ENCODE results near the gene DDIT4.
"Not testable (repeated sequence)": the region's sequence is repeated elsewhere in the genome, so short reads cannot be mapped to it uniquely, and the experiment has no call there.

The DDIT4 gene

DNA sequence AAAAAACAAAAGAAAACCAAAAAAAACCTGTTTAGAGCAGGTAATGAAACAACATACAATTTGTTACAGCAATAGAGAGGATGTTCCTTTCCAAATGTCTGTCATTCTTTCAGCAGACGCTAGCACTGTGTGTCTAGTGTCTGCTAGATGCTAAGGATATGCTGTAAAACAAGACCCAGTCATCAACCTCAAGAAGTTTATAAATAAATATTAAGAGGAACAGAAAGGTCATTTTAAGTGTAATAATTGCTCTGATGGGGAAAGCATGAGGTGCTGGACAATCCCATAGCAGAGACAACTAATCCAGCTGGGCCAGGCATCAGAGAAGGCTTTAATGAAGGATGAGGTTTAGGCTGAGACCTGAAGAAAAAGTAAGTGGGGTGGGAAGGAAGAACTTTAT lies 34.3 kb upstream of the DDIT4 start:
- Histone ChIP-seq H3K4me1 (ENCODE audit: control insufficient read depth, insufficient read depth, low read length) (peaks cover 17% of the 10 kb centered on the region), H3K9me3 (ENCODE audit: control insufficient read depth, low read length) (no peaks in the 10 kb centered on the region), H3K9ac (ENCODE audit: low read length) (no peak overlapping the region)

DNA sequence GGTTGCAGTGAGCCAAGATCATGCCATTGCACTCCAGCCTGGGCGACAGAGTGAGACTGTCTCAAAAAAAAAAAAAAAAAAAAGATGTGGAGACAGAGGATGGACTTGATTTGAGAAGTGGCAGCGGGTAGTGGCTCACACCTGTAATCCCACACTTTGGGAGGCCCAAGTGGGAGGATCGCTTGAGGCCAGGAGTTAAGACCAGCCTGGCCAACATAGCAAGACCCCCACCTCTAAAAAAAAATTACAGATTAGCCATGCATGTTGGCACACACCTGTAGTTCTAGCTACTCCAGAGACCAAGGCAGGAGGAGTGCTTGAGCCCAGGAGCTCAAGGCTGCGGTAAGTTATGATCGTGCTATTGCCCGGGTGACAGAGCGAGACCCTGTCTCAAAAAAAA lies 33.4 kb upstream of the DDIT4 start:
- DNase-seq (ENCODE audit: low read depth) = no peak
- Histone ChIP-seq H3K9me3 (ENCODE audit: control insufficient read depth, low read length) (no peaks in the 10 kb centered on the region), H3K27me3 (replicated peaks; ENCODE audit: control insufficient read depth, insufficient read depth, low read length) (no peaks in the 10 kb centered on the region), H3K36me3 (ENCODE audit: control insufficient read depth, insufficient read depth, low read length, severe bottlenecking) (peaks cover 9% of the 10 kb centered on the region), H3K4me1 (ENCODE audit: control insufficient read depth, insufficient read depth, low read length) (peaks cover 26% of the 10 kb centered on the region), H3K9ac (ENCODE audit: low read length) (no peak overlapping the region), H3K4me3 (ENCODE audit: low read length) (no peak overlapping the region)

More for the DNA sequence above, 34.3 kb upstream of the DDIT4 start:
- no peak overlapping the region for H3K4me3 ChIP-seq (ENCODE audit: low read length)
- H3K27me3 ChIP-seq (replicated peaks; ENCODE audit: control insufficient read depth, insufficient read depth, low read length) = no peaks in the 10 kb centered on the region
- peaks cover 15% of the 10 kb centered on the region for H3K36me3 ChIP-seq (ENCODE audit: control insufficient read depth, insufficient read depth, low read length, severe bottlenecking)
- DNase-seq (ENCODE audit: low read depth) = no peak

DNA sequence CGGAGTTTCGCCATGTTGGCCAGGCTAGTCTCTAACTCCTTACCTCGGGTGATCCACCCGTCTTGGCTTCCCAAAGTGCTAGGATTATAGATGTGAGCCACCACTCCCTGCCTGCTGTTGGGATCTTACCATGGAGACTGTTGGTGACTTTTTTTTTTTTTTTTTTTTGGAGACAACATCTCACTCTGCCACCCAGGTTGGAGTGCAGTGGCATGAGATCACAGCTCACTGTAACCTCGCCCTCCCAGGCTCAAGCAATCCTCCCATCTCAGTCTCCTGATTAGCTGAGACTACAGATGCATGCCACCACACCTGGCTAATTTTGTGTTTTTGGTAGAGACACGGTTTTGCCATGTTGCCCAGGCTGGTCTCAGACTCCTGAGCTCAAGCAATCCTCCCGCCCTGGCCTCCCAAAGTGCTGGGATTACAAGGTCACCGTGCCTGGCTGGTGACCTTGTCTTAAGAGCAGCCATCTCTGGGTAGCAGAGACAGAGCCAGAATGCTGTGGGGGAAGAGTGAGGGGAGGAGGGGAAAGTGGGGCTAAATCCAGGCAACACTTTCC lies 32.0 kb upstream of the DDIT4 start:
- Histone ChIP-seq H3K4me3 (ENCODE audit: low read length) (no peak overlapping the region), H3K9me3 (ENCODE audit: control insufficient read depth, low read length) (no peaks in the 10 kb centered on the region), H3K9ac (ENCODE audit: low read length) (no peak overlapping the region), H3K4me1 (ENCODE audit: control insufficient read depth, insufficient read depth, low read length) (peaks cover 36% of the 10 kb centered on the region), H3K27me3 (replicated peaks; ENCODE audit: control insufficient read depth, insufficient read depth, low read length) (no peaks in the 10 kb centered on the region), H3K36me3 (ENCODE audit: control insufficient read depth, insufficient read depth, low read length, severe bottlenecking) (no peaks in the 10 kb centered on the region)
- DNase-seq (ENCODE audit: low read depth) = no peak

DNA sequence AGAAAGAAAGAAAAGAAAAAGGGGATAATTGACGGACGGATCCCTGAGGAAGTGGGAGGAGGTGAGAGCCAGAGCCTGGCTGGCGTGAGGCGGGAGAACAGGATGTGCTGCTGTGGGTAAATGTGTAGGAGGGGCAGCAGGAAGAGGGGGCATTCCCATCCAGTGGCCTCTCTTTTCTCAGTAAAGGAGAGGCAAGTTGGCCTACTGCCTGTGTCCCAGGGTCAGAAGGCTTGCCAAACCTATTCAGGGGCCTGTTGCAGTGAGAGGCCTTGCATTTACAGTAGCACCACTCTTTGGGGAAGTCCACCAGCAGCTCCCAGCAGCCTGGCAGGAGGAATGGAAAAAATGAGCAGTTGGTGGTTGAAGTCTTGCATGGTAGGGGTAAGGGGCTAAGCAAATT lies 31.0 kb upstream of the DDIT4 start:
- Histone ChIP-seq H3K4me3 (ENCODE audit: low read length) (no peak overlapping the region), H3K9me3 (ENCODE audit: control insufficient read depth, low read length) (no peaks in the 10 kb centered on the region), H3K4me1 (ENCODE audit: control insufficient read depth, insufficient read depth, low read length) (peaks cover 44% of the 10 kb centered on the region), H3K36me3 (ENCODE audit: control insufficient read depth, insufficient read depth, low read length, severe bottlenecking) (no peaks in the 10 kb centered on the region), H3K9ac (ENCODE audit: low read length) (peak overlapping the region; percentile 23), H3K27me3 (replicated peaks; ENCODE audit: control insufficient read depth, insufficient read depth, low read length) (no peaks in the 10 kb centered on the region)
- peak; percentile 36 for DNase-seq (ENCODE audit: low read depth)

DNA sequence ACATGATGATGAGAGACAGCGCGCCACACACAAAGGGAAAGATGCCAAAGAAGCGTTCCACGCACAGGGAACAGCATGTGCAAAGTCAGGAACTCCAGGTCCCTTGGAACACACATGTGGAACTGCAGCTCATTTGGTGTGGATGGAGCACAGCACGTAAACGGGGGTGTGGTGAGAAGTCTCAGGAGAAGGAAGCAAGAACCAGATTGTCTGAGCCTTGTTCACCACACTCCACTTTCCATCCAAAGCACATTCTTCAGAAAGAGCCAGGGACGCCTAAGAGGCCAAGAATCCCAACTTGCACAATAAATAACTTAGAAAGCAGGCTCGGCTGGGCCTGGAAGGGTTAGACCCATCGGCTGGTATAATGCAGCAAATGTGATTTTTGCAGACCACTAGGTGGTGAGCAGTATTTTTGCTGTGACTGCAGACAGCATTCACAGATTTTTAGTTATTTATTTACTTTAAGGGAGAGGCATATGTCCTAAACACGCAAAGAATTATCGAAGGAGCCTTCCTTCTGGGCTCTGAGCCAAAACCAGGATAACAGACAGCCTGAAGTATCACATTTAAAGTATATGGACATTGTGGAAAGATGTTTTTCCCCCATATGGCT lies 29.8 kb upstream of the DDIT4 start:
- H3K27me3 ChIP-seq (replicated peaks; ENCODE audit: control insufficient read depth, insufficient read depth, low read length) = no peaks in the 10 kb centered on the region
- H3K4me1 ChIP-seq (ENCODE audit: control insufficient read depth, insufficient read depth, low read length) = peaks cover 57% of the 10 kb centered on the region
- H3K9ac ChIP-seq (ENCODE audit: low read length) = peak overlapping the region; percentile 82
- H3K9me3 ChIP-seq (ENCODE audit: control insufficient read depth, low read length) = no peaks in the 10 kb centered on the region
- peak; percentile 98 for DNase-seq (ENCODE audit: low read depth)
- peak overlapping the region; percentile 17 for H3K4me3 ChIP-seq (ENCODE audit: low read length)
- H3K36me3 ChIP-seq (ENCODE audit: control insufficient read depth, insufficient read depth, low read length, severe bottlenecking) = no peaks in the 10 kb centered on the region

DNA sequence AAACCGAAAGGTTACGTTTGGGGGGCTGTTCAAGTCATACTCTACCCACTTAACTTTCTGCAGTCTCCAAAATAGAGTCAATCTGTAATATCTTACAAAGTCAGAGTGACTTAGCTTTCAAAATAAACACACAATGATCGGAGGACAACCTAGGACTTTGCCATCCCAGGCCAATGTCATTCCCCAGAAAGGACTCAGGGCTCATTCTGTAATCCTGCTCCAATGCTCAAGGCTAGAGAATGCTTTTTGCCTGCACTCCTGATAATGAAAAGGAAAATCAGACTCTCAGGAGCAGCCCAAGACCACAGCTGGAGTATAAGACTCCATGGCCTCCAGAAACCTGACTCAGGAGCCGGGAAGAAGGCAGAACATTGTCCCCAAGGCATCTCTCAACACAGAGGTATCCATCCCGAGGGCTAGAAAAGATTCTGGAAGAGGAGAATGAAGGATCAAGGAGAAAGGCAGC lies 29.1 kb upstream of the DDIT4 start:
- peak; percentile 48 for DNase-seq (ENCODE audit: low read depth)
- Histone ChIP-seq H3K36me3 (ENCODE audit: control insufficient read depth, insufficient read depth, low read length, severe bottlenecking) (no peaks in the 10 kb centered on the region), H3K9me3 (ENCODE audit: control insufficient read depth, low read length) (no peaks in the 10 kb centered on the region), H3K4me3 (ENCODE audit: low read length) (peak overlapping the region; percentile 6), H3K4me1 (ENCODE audit: control insufficient read depth, insufficient read depth, low read length) (peaks cover 62% of the 10 kb centered on the region), H3K27me3 (replicated peaks; ENCODE audit: control insufficient read depth, insufficient read depth, low read length) (no peaks in the 10 kb centered on the region), H3K9ac (ENCODE audit: low read length) (peak overlapping the region; percentile 82)

DNA sequence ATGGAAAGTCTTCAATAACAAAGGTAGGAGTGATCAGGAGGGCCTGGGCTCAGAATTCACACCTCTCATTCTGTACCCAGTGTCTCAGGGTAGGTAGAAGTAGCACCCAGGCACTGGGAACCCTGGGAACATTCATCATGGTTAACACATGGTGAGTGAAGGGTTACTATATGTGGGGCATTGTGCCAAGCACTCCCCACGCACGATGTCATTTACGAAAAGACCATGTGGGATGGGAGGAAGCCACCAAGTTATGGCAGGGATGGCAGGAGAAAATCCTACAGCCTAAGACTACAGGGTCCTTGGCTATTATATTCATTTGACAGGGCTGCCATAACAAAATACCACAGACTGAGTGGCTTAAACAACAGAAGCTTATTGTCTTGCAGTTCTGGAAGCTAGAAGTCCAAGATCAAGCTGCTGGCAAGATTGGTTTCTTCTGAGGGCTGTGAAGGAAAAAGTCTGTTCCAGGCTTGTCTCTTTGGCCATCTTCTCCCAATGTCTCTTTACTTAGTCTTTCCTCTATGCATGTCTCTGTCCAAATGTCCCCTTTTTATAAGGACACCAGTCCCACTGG lies 27.7 kb upstream of the DDIT4 start:
- Histone ChIP-seq H3K4me3 (ENCODE audit: low read length) (no peak overlapping the region), H3K4me1 (ENCODE audit: control insufficient read depth, insufficient read depth, low read length) (peaks cover 73% of the 10 kb centered on the region), H3K27me3 (replicated peaks; ENCODE audit: control insufficient read depth, insufficient read depth, low read length) (no peaks in the 10 kb centered on the region), H3K36me3 (ENCODE audit: control insufficient read depth, insufficient read depth, low read length, severe bottlenecking) (no peaks in the 10 kb centered on the region), H3K9me3 (ENCODE audit: control insufficient read depth, low read length) (no peaks in the 10 kb centered on the region), H3K9ac (ENCODE audit: low read length) (peak overlapping the region; percentile 27)
- no peak for DNase-seq (ENCODE audit: low read depth)

DNA sequence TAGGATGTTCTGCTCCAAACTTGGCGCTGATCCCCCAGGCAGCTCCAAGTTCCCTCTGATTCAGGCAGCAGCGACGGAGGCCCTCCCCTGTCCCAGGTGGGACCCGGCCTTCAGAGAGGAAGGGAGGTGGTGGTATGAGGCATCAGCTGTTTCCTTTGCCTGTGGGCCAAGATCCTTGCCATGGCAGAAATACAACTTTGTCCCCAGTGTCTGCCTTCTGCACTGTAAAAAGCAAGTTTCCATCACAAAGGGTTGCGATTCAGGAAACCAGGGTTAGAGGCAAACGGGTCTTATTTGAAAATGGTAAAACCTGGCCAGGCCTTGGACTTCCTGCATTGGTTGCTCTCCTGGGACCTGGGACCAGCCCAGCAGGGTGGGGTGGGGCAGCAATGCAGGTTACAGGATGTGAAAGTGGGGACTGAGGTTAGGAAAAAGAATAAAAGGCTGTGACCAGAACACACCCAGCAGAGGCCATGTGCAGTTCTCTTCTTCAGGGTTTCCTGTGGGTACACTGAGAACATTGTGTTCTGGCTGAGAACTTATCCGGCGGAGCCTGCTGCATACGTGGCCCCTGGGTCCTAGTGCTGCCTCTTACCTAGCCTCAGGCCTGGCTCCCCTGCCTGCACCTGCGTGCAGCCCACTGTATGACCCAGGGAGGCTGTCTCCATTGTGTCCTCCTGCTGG lies 25.1 kb upstream of the DDIT4 start:
- peaks cover 85% of the 10 kb centered on the region for H3K4me1 ChIP-seq (ENCODE audit: control insufficient read depth, insufficient read depth, low read length)
- H3K36me3 ChIP-seq (ENCODE audit: control insufficient read depth, insufficient read depth, low read length, severe bottlenecking) = no peaks in the 10 kb centered on the region
- H3K4me3 ChIP-seq (ENCODE audit: low read length) = peak overlapping the region; percentile 51
- DNase-seq (ENCODE audit: low read depth) = peak; percentile 68
- H3K9me3 ChIP-seq (ENCODE audit: control insufficient read depth, low read length) = no peaks in the 10 kb centered on the region
- no peaks in the 10 kb centered on the region for H3K27me3 ChIP-seq (replicated peaks; ENCODE audit: control insufficient read depth, insufficient read depth, low read length)
- H3K9ac ChIP-seq (ENCODE audit: low read length) = peak overlapping the region; percentile 78

DNA sequence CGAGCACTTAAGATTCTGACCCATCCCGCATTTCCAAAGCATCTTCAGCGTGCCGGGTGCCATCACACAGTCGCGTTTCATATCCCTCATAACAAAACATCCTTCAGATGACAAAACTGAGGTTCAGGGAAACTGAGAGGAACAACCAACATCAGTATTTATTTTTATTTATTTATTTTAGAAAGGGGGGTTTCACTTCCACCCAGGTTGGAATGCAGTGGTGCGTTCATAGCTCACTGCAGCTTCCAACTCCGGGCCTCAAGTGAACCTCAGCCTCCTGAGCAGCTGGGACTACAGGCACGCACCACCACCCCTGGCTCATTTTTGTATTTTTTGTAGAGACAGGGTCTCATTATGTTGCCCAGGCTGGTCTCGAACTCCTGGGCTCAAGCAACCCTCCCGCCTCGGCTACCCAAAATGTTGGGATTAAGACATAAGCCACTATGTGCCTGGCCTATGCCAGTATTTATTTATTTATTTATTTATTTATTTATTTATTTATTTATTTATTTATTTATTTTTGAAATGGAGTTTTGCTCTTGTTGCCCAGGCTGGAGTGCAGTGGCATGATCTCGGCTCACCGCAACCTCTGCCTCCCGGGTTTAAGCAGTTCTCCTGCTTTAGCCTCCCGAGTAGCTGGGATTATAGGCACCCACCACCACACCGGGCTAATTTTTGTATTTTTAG lies 24.4 kb upstream of the DDIT4 start:
- H3K27me3 ChIP-seq (replicated peaks; ENCODE audit: control insufficient read depth, insufficient read depth, low read length); H3K4me3 ChIP-seq (ENCODE audit: low read length); H3K9me3 ChIP-seq (ENCODE audit: control insufficient read depth, low read length); H3K36me3 ChIP-seq (ENCODE audit: control insufficient read depth, insufficient read depth, low read length, severe bottlenecking); DNase-seq (ENCODE audit: low read depth): not testable (repeated sequence)
- Histone ChIP-seq H3K9ac (ENCODE audit: low read length) (peak overlapping the region; percentile 78), H3K4me1 (ENCODE audit: control insufficient read depth, insufficient read depth, low read length) (peaks cover 87% of the 10 kb centered on the region)

DNA sequence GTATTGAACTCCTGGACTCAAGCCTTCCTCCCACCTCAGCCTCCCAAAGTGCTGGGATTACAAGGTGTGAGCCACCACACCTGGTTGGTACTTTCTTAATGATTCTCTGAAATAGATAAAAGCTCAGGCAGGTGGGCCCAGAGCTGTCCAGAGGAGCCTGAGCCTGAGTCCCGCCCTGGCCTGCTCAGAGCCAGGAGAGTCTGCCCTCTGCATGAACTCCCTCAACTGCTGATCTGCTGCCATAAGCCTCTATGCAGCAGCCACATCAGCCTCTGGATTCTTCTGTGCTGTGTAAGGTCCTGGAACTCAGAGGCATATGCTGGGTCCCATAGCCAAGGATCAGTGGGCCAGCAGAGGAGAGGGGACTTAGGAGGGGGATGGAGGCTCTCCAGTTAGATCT lies 23.1 kb upstream of the DDIT4 start:
- H3K4me3 ChIP-seq (ENCODE audit: low read length) = no peak overlapping the region
- peaks cover 88% of the 10 kb centered on the region for H3K4me1 ChIP-seq (ENCODE audit: control insufficient read depth, insufficient read depth, low read length)
- peak; percentile 77 for DNase-seq (ENCODE audit: low read depth)
- peak overlapping the region; percentile 27 for H3K9ac ChIP-seq (ENCODE audit: low read length)
- no peaks in the 10 kb centered on the region for H3K27me3 ChIP-seq (replicated peaks; ENCODE audit: control insufficient read depth, insufficient read depth, low read length)
- no peaks in the 10 kb centered on the region for H3K36me3 ChIP-seq (ENCODE audit: control insufficient read depth, insufficient read depth, low read length, severe bottlenecking)
- no peaks in the 10 kb centered on the region for H3K9me3 ChIP-seq (ENCODE audit: control insufficient read depth, low read length)

DNA sequence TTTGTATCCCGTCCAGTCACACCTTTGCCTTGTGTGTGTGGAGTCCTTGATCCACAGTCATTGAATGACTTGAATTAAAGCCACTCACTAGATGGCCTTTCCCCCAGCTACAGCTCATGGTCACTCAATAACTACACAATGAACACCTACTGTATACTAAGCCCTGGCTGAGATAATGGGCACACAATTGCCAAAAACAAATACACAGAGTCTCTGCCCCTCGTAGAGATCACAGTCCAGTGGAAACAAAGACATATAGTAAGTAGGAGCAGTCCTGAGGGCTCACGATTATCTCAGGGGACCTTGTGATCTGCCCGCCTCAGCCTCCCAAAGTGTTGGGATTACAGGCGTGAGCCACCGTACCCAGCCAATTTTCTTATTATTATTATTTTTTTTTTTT lies 22.1 kb upstream of the DDIT4 start:
- Histone ChIP-seq H3K4me1 (ENCODE audit: control insufficient read depth, insufficient read depth, low read length) (peaks cover 89% of the 10 kb centered on the region), H3K9me3 (ENCODE audit: control insufficient read depth, low read length) (no peaks in the 10 kb centered on the region), H3K36me3 (ENCODE audit: control insufficient read depth, insufficient read depth, low read length, severe bottlenecking) (no peaks in the 10 kb centered on the region), H3K4me3 (ENCODE audit: low read length) (no peak overlapping the region), H3K9ac (ENCODE audit: low read length) (peak overlapping the region; percentile 9), H3K27me3 (replicated peaks; ENCODE audit: control insufficient read depth, insufficient read depth, low read length) (no peaks in the 10 kb centered on the region)
- no peak for DNase-seq (ENCODE audit: low read depth)
